Caco-2 (cell line): ENCODE results near the gene PLPP7. TPM values are rescaled to one million over a fixed set of nuclear protein-coding genes. Genes with fewer than 3 reads are reported as not detected.

Experiments used
- BruUV-seq: library from RNA; stranded (reverse); fragments of 400-500 nt; replicated peaks from 2 replicates; lab custom pipeline; 2021; lab: Mats Ljungman, UMichigan
- CTCF ChIA-PET: fragments of 300-600 bp; sonication (Branson Sonifier 250); formaldehyde crosslinking; loops from one replicate; lab custom pipeline; 2022; ENCODE audit warnings: antibody characterized with exemption; lab: Charles Lee
- POLR2A ChIA-PET: fragments of 300-600 bp; sonication (Branson Sonifier 250); formaldehyde crosslinking; loops from one replicate; lab custom pipeline; 2022; ENCODE audit warnings: antibody characterized with exemption; lab: Charles Lee
- DNase-seq, 2 experiments: peaks; one replicate each; pipeline versions ENCODE4 v3.0.0 to v3.0.0-alpha.2; 2020 to 2022
- H3K27me3 ChIP-seq: replicated peaks from 2 replicates; pipeline ENCODE4 v1.6.0; 2011; ENCODE audit warnings: low read length; ENCODE audit not compliant: control insufficient read depth, insufficient read depth
- H3K36me3 ChIP-seq: 2 replicates; pipeline ENCODE4 v1.5.1; 2011; ENCODE audit warnings: low read length; ENCODE audit not compliant: control insufficient read depth, insufficient read depth
- H3K4me1 ChIP-seq: fragments of 250-450 bp; sonication (Bioruptor Pico); 2 replicates; pipeline ENCODE4 v1.5.1; 2020; ENCODE audit warnings: mild to moderate bottlenecking
- H3K4me3 ChIP-seq: 2 replicates; pipeline ENCODE4 v1.5.1; 2011; ENCODE audit warnings: low read depth, mild to moderate bottlenecking, control low read depth, low read length
- H3K9me3 ChIP-seq: fragments of 250-450 bp; sonication (Bioruptor Pico); 2 replicates; pipeline ENCODE4 v1.5.1; 2020; ENCODE audit warnings: mild to moderate bottlenecking, moderate library complexity
- H3K27ac Mint-ChIP-seq: one replicate; pipeline ENCODE4 v1.8.0; 2022; ENCODE audit warnings: mixed read lengths; ENCODE audit not compliant: unreplicated experiment
- H3K27me3 Mint-ChIP-seq: one replicate; pipeline ENCODE4 v1.8.0; 2022; ENCODE audit warnings: mixed read lengths; ENCODE audit not compliant: insufficient read depth, unreplicated experiment
- H3K36me3 Mint-ChIP-seq: one replicate; pipeline ENCODE4 v1.8.0; 2022; ENCODE audit warnings: mild to moderate bottlenecking, mixed read lengths; ENCODE audit not compliant: insufficient read depth, unreplicated experiment
- H3K4me1 Mint-ChIP-seq: one replicate; pipeline ENCODE4 v1.8.0; 2022; ENCODE audit warnings: low read depth, mixed read lengths; ENCODE audit not compliant: unreplicated experiment
- H3K4me3 Mint-ChIP-seq: one replicate; pipeline ENCODE4 v1.8.0; 2022; ENCODE audit warnings: mild to moderate bottlenecking, moderate library complexity, mixed read lengths; ENCODE audit not compliant: unreplicated experiment
- H3K9me3 Mint-ChIP-seq: one replicate; pipeline ENCODE4 v1.8.0; 2022; ENCODE audit warnings: mixed read lengths; ENCODE audit not compliant: unreplicated experiment
- CTCF ChIP-seq, 2 experiments: fragments of 200-600 bp in 1 of 2; IDR thresholded peaks; 1 replicate in 1 of 2; 2 replicates in 1 of 2; pipeline versions ENCODE4 v1.5.1 to v1.8.0; 2011 to 2022; ENCODE audit warnings: antibody characterized with exemption in 1 of 2, control low read depth in 1 of 2, inconsistent platforms in 1 of 2, low read depth in 1 of 2, low read length in 1 of 2, mild to moderate bottlenecking in 1 of 2, moderate library complexity in 1 of 2; ENCODE audit not compliant: insufficient read depth in 1 of 2, severe bottlenecking in 1 of 2, unreplicated experiment in 1 of 2
- intact Hi-C: fragments of 100-400 bp; cut with micrococcal nuclease; formaldehyde crosslinking; loops from one replicate; pipeline ENCODE4 v1.10.0; 2022; ENCODE audit not compliant: unreplicated experiment
- total RNA-seq: library from RNA; stranded (reverse); gene quantifications from 2 replicates; pipeline ENCODE4 v1.2.3, GENCODE V29; 2022

Gene PLPP7
- total RNA-seq, 1 experiment from 2014 or later, result 0.11 TPM

GRCh38 chr9:131273856-131274673 lies 15.5 kb upstream of the PLPP7 start:
- CTCF ChIA-PET, result interaction anchor here (0.5 kb wide), 1 partner anchor 43 kb away, joined by 5 read pairs; no protein-coding TSS in a partner anchor
- no peaks in the 10 kb centered on the region for H3K9me3 Mint-ChIP-seq
- Histone ChIP-seq H3K4me3 (no peak overlapping the region), H3K4me1 (peaks cover 7% of the 10 kb centered on the region), H3K36me3 (no peaks in the 10 kb centered on the region), H3K27me3 (no peaks in the 10 kb centered on the region; the same call in 1 of the 2 replicates), H3K9me3 (no peaks in the 10 kb centered on the region)
- no peak for DNase-seq
- no TSS peak for BruUV-seq
- POLR2A ChIA-PET, result no interaction called here
- H3K27me3 Mint-ChIP-seq, result peaks cover 2% of the 10 kb centered on the region
- no peak overlapping the region for H3K27ac Mint-ChIP-seq
- intact Hi-C loops, result no loop called here
- H3K4me1 Mint-ChIP-seq, result no peaks in the 10 kb centered on the region
- no peaks in the 10 kb centered on the region for H3K36me3 Mint-ChIP-seq
- TF ChIP-seq CTCF (IDR thresholded peaks at IDR 0.05; ENCODE audit: insufficient read depth in 1 of 2, low read depth in 1 of 2, low read length in 1 of 2, severe bottlenecking in 1 of 2, unreplicated experiment in 1 of 2), result no peak
- H3K4me3 Mint-ChIP-seq, result no peak overlapping the region

- H3K4me3 Mint-ChIP-seq, result no peak overlapping the region
- no peaks in the 10 kb centered on the region for H3K9me3 Mint-ChIP-seq
- no peaks in the 10 kb centered on the region for H3K36me3 Mint-ChIP-seq
- peaks cover 2% of the 10 kb centered on the region for H3K27me3 Mint-ChIP-seq
- no peak for DNase-seq
- no peak for TF ChIP-seq CTCF (IDR thresholded peaks at IDR 0.05; ENCODE audit: insufficient read depth in 1 of 2, low read depth in 1 of 2, low read length in 1 of 2, severe bottlenecking in 1 of 2, unreplicated experiment in 1 of 2)
- BruUV-seq, result no TSS peak
- no peak overlapping the region for H3K27ac Mint-ChIP-seq
- Histone ChIP-seq H3K4me3 (no peak overlapping the region), H3K9me3 (no peaks in the 10 kb centered on the region), H3K27me3 (no peaks in the 10 kb centered on the region; the same call in 1 of the 2 replicates), H3K36me3 (no peaks in the 10 kb centered on the region), H3K4me1 (peaks cover 7% of the 10 kb centered on the region)
- H3K4me1 Mint-ChIP-seq, result no peaks in the 10 kb centered on the region
- intact Hi-C loops, result loop anchor here (5.0 kb wide), 1 partner anchor 62 kb away; no protein-coding TSS in a partner anchor
- ChIA-PET POLR2A (no interaction called here), CTCF (no interaction called here)
These were observed 14.7 kb upstream of the PLPP7 start for GRCh38 chr9:131274674-131275331.

- peak in 1 of 2 experiments; percentile 24 for DNase-seq
- no TSS peak for BruUV-seq
- Mint-ChIP-seq H3K4me1 (no peaks in the 10 kb centered on the region), H3K27me3 (peaks cover 2% of the 10 kb centered on the region), H3K27ac (no peak overlapping the region), H3K9me3 (no peaks in the 10 kb centered on the region), H3K36me3 (no peaks in the 10 kb centered on the region), H3K4me3 (peak overlapping the region; percentile 79)
- ChIA-PET CTCF (no interaction called here), POLR2A (no interaction called here)
- peaks cover 7% of the 10 kb centered on the region for H3K4me1 ChIP-seq
- H3K27me3 ChIP-seq, result no peaks in the 10 kb centered on the region; the same call in 1 of the 2 replicates
- H3K36me3 ChIP-seq, result no peaks in the 10 kb centered on the region
- TF ChIP-seq CTCF (IDR thresholded peaks at IDR 0.05; ENCODE audit: insufficient read depth in 1 of 2, low read depth in 1 of 2, low read length in 1 of 2, severe bottlenecking in 1 of 2, unreplicated experiment in 1 of 2), result no peak
- H3K4me3 ChIP-seq, result no peak overlapping the region
- intact Hi-C loops, result loop anchor here (1.0 to 5.0 kb wide), 2 partner anchors 62 to 97 kb away; no protein-coding TSS in a partner anchor
- H3K9me3 ChIP-seq, result no peaks in the 10 kb centered on the region
These were observed 14.0 kb upstream of the PLPP7 start for GRCh38 chr9:131275332-131276093.
